HCT116 (cell line): Measurements from ENCODE around the gene POLR1A.

Experiments used
- ATF3 ChIP-seq: IDR thresholded peaks from 2 replicates; pipeline ENCODE4 v1.6.1; 2012
- CEBPB ChIP-seq: IDR thresholded peaks from 2 replicates; pipeline ENCODE4 v1.6.1; 2012; ENCODE audit warnings: low read depth
- CTCF ChIP-seq, 3 experiments: fragments of 200-600 bp in 1 of 3; sonication (generic) in 1 of 3; IDR thresholded peaks in 2 of 3; conservative IDR thresholded peaks in 1 of 3; 2 replicates each; pipeline ENCODE4 v1.5.1; 2012 to 2017; ENCODE audit warnings: low read depth in 2 of 3, low read length in 2 of 3, antibody characterized with exemption in 1 of 3, borderline replicate concordance in 1 of 3, control low read depth in 1 of 3, mild to moderate bottlenecking in 1 of 3, mixed read lengths in 1 of 3, mixed run types in 1 of 3, moderate library complexity in 1 of 3; ENCODE audit not compliant: insufficient read depth in 1 of 3
- EZH2 ChIP-seq: fragments of 200-600 bp; sonication (generic); IDR thresholded peaks from 2 replicates; pipeline ENCODE4 v1.6.1; 2017; ENCODE audit warnings: antibody characterized with exemption, mixed run types
- JUND ChIP-seq: IDR thresholded peaks from 2 replicates; pipeline ENCODE4 v1.6.1; 2012
- POLR2A ChIP-seq: IDR thresholded peaks from 2 replicates; pipeline ENCODE4 v1.7.0; 2011; ENCODE audit warnings: borderline replicate concordance; ENCODE audit not compliant: insufficient read depth, insufficient read length; ENCODE audit errors: extremely low read depth
- POLR2AphosphoS5 ChIP-seq: IDR thresholded peaks from 2 replicates; pipeline ENCODE4 v1.6.1; 2011; ENCODE audit warnings: mild to moderate bottlenecking, low read depth, low read length, moderate library complexity
- SIN3A ChIP-seq: IDR thresholded peaks from 2 replicates; pipeline ENCODE4 v1.6.1; 2012; ENCODE audit warnings: low read depth
- SRF ChIP-seq: IDR thresholded peaks from 2 replicates; pipeline ENCODE4 v1.6.1; 2012; ENCODE audit warnings: low read depth
- TCF7L2 ChIP-seq: IDR thresholded peaks from 2 replicates; pipeline ENCODE4 v1.7.0; 2011; ENCODE audit warnings: borderline replicate concordance, inconsistent platforms; ENCODE audit not compliant: insufficient read depth, insufficient read length; ENCODE audit errors: extremely low read depth
- YY1 ChIP-seq: IDR thresholded peaks from 2 replicates; pipeline ENCODE4 v1.6.1; 2011; ENCODE audit warnings: low read length, low read depth, moderate library complexity, mild to moderate bottlenecking; ENCODE audit not compliant: insufficient replicate concordance; ENCODE audit errors: extremely low read depth
- ZFX ChIP-seq: fragments of 450-650 bp; IDR thresholded peaks from 2 replicates; pipeline ENCODE4 v1.6.1; 2017
- ZNF274 ChIP-seq: fragments of 200-500 bp; sonication (Bioruptor generic); IDR thresholded peaks from 2 replicates; pipeline ENCODE4 v1.6.1; 2014; ENCODE audit warnings: mild to moderate bottlenecking, low read depth, low read length, inconsistent platforms
- TF ChIP-seq, protein P1 (sequence below): IDR thresholded peaks from 2 replicates; pipeline ENCODE4 v1.6.1; 2012

DNA sequence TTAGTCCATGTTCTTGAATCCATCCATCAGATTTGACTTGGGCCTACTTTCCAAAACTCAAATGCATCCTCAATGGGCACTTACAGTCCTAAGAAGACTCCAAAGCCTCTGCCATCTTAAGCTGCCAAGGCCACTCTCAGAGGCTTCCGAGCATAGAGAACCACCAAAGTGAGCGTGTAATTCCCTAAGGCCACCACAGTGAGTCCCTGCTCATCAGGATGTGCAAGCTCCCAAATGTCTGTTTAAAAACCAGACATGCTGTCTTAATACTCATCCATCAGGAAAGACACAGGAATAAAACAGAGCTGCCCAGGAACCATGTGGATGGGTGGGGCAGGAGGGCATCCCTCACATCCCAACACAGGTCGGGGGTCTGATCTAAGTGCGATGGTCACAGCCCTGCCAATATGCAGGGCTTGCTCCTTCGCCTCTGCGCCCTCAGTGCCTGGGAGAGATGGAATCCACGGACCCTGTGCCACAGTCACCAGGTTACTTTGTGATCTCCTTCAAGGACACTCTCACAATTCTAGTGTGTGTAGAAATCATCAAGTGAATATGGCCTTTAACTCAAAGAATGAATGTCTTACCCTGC is 80.4 kb downstream of the POLR1A start:
- TF ChIP-seq TCF7L2 = no peak
- TF ChIP-seq EZH2 = no peak
- peak in 2 of 3 experiments; percentile 24 to 30; a peak in 1 of 6 replicates for TF ChIP-seq CTCF (IDR thresholded peaks at IDR 0.05 in 2 of 3, conservative IDR thresholded peaks at IDR 0.05 in 1 of 3; ENCODE audit: borderline replicate concordance in 1 of 3, insufficient read depth in 1 of 3, low read depth in 2 of 3, low read length in 2 of 3)
- TF ChIP-seq POLR2AphosphoS5 = no peak
- no peak for TF ChIP-seq ZFX
- TF ChIP-seq CEBPB = no peak
- TF ChIP-seq POLR2A = no peak
- no peak for TF ChIP-seq ATF3
- TF ChIP-seq YY1 = no peak
- TF ChIP-seq, protein P1, sequence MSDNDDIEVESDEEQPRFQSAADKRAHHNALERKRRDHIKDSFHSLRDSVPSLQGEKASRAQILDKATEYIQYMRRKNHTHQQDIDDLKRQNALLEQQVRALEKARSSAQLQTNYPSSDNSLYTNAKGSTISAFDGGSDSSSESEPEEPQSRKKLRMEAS = no peak
- TF ChIP-seq ZNF274 = no peak
- no peak for TF ChIP-seq JUND
- no peak for TF ChIP-seq SIN3A
- TF ChIP-seq SRF = no peak
